Measurements from ENCODE around the gene CENPN. TPM values are rescaled to one million over a fixed set of nuclear protein-coding genes. Genes with fewer than 3 reads are reported as not detected.
A peak's percentile ranks its signal among the peaks of the same experiment; 100 is the strongest.

Gene CENPN
- total and polyA plus RNA-seq, 12 donors = 2.1 to 18.9 (median 7.1) TPM

- H3K4me3 ChIP-seq = peak within 1 kb of the TSS in 3 of 4 donors; percentile 19 to 98 (median 43)
- intact Hi-C loops (cut with DNase I) = loop anchor here (5.0 to 10.0 kb wide), 2 partner anchors 59 to 702 kb away; partner anchors contain the start of gene GCSH (in 1 of the 2)
- TF ChIP-seq CTCF (IDR thresholded peaks at IDR 0.05) (peak; percentile 69 to 98 (median 94)), POLR2A (IDR thresholded peaks at IDR 0.05) (peak in 1 of 2 donors; percentile 28)
- H3K36me3 ChIP-seq (replicated peaks in 1 of 2) = no peaks in the 10 kb centered on the region
- no peaks in the 10 kb centered on the region for H3K27me3 ChIP-seq
- H3K4me1 ChIP-seq (replicated peaks in 1 of 2) = peaks cover 9 to 20% of the 10 kb centered on the region in 2 donors
- peak within 1 kb of the TSS in 3 of 5 donors; percentile 68 to 94 (median 78) for H3K27ac ChIP-seq
- H3K9me3 ChIP-seq (replicated peaks in 1 of 3) = no peaks in the 10 kb centered on the region
- DNase-seq = peak; percentile 78 to 90 (median 86)
- 5 to 42% (median 15%) methylated on average over 6 to 54 of the region's 54 CpGs for WGBS, 4 donors
Measured at GRCh38 chr16:81035398-81035974, 28.5 kb downstream of the CENPN start, which contains the start of gene ATMIN. ATMIN (plus strand) TSS chr16:81035842; CDS start chr16:81035871, 29 bp downstream.

GRCh38 chr16:81035975-81036750 is 29.1 kb downstream of the CENPN start:
- Histone ChIP-seq H3K4me3 (peak overlapping the region in 3 of 4 donors; percentile 19 to 98 (median 43)), H3K9me3 (replicated peaks in 1 of 3) (no peaks in the 10 kb centered on the region), H3K27ac (peak overlapping the region in 3 of 5 donors; percentile 68 to 94 (median 78)), H3K36me3 (replicated peaks in 1 of 2) (no peaks in the 10 kb centered on the region), H3K27me3 (no peaks in the 10 kb centered on the region), H3K4me1 (replicated peaks in 1 of 2) (peaks cover 9 to 20% of the 10 kb centered on the region in 2 donors)
- peak; percentile 23 to 57 (median 38) for DNase-seq
- TF ChIP-seq POLR2A (IDR thresholded peaks at IDR 0.05) (no peak), CTCF (IDR thresholded peaks at IDR 0.05) (no peak)
- intact Hi-C loops (cut with DNase I) = loop anchor here (5.0 to 10.0 kb wide), 2 partner anchors 59 to 701 kb away; partner anchors contain the start of gene GCSH (in 1 of the 2)
- WGBS, 4 donors = 0 to 6% (median 0%) methylated on average over 3 to 80 of the region's 80 CpGs

- Histone ChIP-seq H3K4me3 (peak overlapping the region in 3 of 4 donors; percentile 19 to 98 (median 43)), H3K9me3 (replicated peaks in 1 of 3) (no peaks in the 10 kb centered on the region), H3K36me3 (replicated peaks in 1 of 2) (peaks cover 0 to 6% of the 10 kb centered on the region in 2 donors), H3K27me3 (no peaks in the 10 kb centered on the region), H3K4me1 (replicated peaks in 1 of 2) (peaks cover 9 to 20% of the 10 kb centered on the region in 2 donors), H3K27ac (no peak overlapping the region)
- TF ChIP-seq CTCF (IDR thresholded peaks at IDR 0.05) (no peak), POLR2A (IDR thresholded peaks at IDR 0.05) (no peak)
- intact Hi-C loops (cut with DNase I) = loop anchor here (5.0 to 10.0 kb wide), 2 partner anchors 58 to 700 kb away; partner anchors contain the start of gene GCSH (in 1 of the 2)
- WGBS, 4 donors = 28 to 35% (median 33%) methylated on average over 10 of the region's 10 CpGs
- peak in 1 of 7 donors; percentile 5 for DNase-seq
Measured at GRCh38 chr16:81036751-81037350, 29.8 kb downstream of the CENPN start.

GRCh38 chr16:81040131-81040530 is 33.1 kb downstream of the CENPN start:
- 87 to 98% (median 94%) methylated on average over 2 of the region's 2 CpGs for WGBS, 4 donors
- intact Hi-C loops (cut with DNase I) = no loop called here
- Histone ChIP-seq H3K4me3 (no peak overlapping the region), H3K4me1 (replicated peaks in 1 of 2) (peaks cover 9 to 20% of the 10 kb centered on the region in 2 donors), H3K36me3 (replicated peaks in 1 of 2) (peaks cover 0 to 38% of the 10 kb centered on the region in 2 donors), H3K27me3 (no peaks in the 10 kb centered on the region), H3K9me3 (replicated peaks in 1 of 3) (no peaks in the 10 kb centered on the region), H3K27ac (no peak overlapping the region)
- no peak for DNase-seq
- TF ChIP-seq CTCF (IDR thresholded peaks at IDR 0.05) (no peak), POLR2A (IDR thresholded peaks at IDR 0.05) (no peak)

Measured in adrenal gland (tissue), 12 donors.